Measurements from ENCODE around the gene REEP3. TPM values are rescaled to one million over a fixed set of nuclear protein-coding genes. Genes with fewer than 3 reads are reported as not detected.
"Not testable (repeated sequence)": the region's sequence is repeated elsewhere in the genome, so short reads cannot be mapped to it uniquely, and the experiment has no call there.

Gene REEP3
- total RNA-seq, 4 donors from 2014 or later: 23.9 to 50.1 (median 36.7) TPM

DNA sequence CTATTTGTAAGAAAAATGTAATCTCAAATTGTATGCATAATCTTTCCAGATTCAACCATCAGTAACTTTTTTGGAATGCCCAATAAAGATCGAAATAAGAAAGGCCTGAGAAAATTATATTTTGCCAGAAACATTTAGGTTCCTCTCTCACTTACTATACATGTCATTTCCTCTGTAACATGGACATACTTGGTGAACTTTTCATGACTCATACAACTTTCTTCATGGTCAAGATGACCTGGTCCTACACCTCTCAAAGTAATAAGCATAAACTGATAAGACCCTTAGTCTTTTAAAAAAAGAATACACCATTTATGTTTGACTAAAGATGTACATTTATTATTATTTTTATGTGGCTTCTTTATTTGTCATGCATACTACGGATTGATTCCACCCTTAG lies 125.3 kb downstream of the REEP3 start:
- 87 to 92% methylated on average over 2 of the region's 2 CpGs for WGBS, 2 donors (ENCODE audit: low coverage in 1 of 2)
- H3K27me3 ChIP-seq: no peaks in the 10 kb centered on the region
- H3K4me3 ChIP-seq: no peak overlapping the region
- no peaks in the 10 kb centered on the region for H3K9me3 ChIP-seq
- DNase-seq: no peak
- in situ Hi-C loops (cut with MboI; ENCODE audit: low pct_ligation_motif_present in 1 of 4, low pct_unique_long_range_greater_than_20kb in 1 of 4, low sequenced_read_pairs in 3 of 4): loop anchor here in 1 of 4 donors (25.0 kb wide), 1 partner anchor 434 kb away; no protein-coding TSS in a partner anchor
- TF ChIP-seq, protein P1, sequence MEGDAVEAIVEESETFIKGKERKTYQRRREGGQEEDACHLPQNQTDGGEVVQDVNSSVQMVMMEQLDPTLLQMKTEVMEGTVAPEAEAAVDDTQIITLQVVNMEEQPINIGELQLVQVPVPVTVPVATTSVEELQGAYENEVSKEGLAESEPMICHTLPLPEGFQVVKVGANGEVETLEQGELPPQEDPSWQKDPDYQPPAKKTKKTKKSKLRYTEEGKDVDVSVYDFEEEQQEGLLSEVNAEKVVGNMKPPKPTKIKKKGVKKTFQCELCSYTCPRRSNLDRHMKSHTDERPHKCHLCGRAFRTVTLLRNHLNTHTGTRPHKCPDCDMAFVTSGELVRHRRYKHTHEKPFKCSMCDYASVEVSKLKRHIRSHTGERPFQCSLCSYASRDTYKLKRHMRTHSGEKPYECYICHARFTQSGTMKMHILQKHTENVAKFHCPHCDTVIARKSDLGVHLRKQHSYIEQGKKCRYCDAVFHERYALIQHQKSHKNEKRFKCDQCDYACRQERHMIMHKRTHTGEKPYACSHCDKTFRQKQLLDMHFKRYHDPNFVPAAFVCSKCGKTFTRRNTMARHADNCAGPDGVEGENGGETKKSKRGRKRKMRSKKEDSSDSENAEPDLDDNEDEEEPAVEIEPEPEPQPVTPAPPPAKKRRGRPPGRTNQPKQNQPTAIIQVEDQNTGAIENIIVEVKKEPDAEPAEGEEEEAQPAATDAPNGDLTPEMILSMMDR (IDR thresholded peaks at IDR 0.05): no peak
- TF ChIP-seq POLR2AphosphoS5 (IDR thresholded peaks at IDR 0.05) (no peak), EP300 (IDR thresholded peaks at IDR 0.05; ENCODE audit: low read depth) (no peak), POLR2A (IDR thresholded peaks at IDR 0.05) (no peak)
- peaks cover 0 to 7% (median 1%) of the 10 kb centered on the region in 4 donors for H3K4me1 ChIP-seq
- intact Hi-C loops (cut with DNase I; ENCODE audit: low total_unique reads): no loop called here
- no peak overlapping the region for H3K27ac ChIP-seq
- H3K36me3 ChIP-seq: no peaks in the 10 kb centered on the region

DNA sequence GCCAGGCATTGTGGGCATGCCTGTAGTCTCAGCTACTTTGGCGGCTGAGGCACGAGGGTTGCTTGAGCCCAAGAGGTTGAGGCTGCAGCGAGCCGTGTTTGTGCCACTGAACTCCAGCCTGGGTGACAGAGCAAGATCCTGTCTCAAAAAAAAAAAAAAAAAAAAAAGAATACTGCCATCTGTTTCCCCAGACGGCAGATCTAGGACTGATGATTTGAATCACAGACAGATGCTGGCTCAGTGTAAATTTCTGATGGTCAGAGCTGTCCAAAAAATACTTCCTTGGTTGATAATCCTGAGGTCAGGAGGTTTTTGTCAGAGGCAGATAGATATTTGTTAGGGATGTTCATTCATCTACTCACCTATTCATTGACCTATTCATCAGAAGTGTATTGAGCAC lies 130.7 kb downstream of the REEP3 start:
- Histone ChIP-seq H3K27ac (no peak overlapping the region), H3K36me3 (no peaks in the 10 kb centered on the region), H3K4me3 (no peak overlapping the region), H3K4me1 (no peaks in the 10 kb centered on the region), H3K27me3 (no peaks in the 10 kb centered on the region), H3K9me3 (no peaks in the 10 kb centered on the region)
- DNase-seq: no peak
- no peak for TF ChIP-seq POLR2A (IDR thresholded peaks at IDR 0.05)
- no peak for TF ChIP-seq POLR2AphosphoS5 (IDR thresholded peaks at IDR 0.05)
- TF ChIP-seq, protein P1 (IDR thresholded peaks at IDR 0.05): no peak
- TF ChIP-seq EP300 (IDR thresholded peaks at IDR 0.05; ENCODE audit: low read depth): no peak
- in situ Hi-C loops (cut with MboI; ENCODE audit: low pct_ligation_motif_present in 1 of 4, low pct_unique_long_range_greater_than_20kb in 1 of 4, low sequenced_read_pairs in 3 of 4): no loop called here
- WGBS, 2 donors (ENCODE audit: low coverage in 1 of 2): 74% methylated on average over 5 of the region's 5 CpGs; no CpG with 5 or more reads in 1 of the 2 donors
- intact Hi-C loops (cut with DNase I; ENCODE audit: low total_unique reads): no loop called here

DNA sequence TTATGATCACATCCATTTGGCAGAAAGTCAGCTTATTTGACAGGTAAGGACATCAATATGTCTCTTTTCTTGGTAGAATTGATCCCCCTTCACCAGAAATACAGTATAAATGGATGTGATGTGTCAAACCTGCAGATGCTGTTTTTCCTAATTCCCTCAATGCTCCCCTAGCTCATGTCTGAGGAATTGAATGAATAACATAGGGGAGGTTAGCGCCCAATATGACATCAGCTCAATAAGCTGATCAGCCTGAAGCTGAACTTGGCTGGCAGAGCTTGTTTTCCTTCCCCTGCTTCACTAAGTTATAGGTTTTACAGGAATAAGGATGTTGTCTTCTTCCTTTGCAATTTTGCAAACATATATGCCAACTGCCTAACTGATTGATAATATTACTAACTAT lies 132.5 kb downstream of the REEP3 start:
- in situ Hi-C loops (cut with MboI; ENCODE audit: low pct_ligation_motif_present in 1 of 4, low pct_unique_long_range_greater_than_20kb in 1 of 4, low sequenced_read_pairs in 3 of 4): no loop called here
- WGBS, 2 donors (ENCODE audit: low coverage in 1 of 2): 84% methylated on average over 1 of the region's 1 CpG; no CpG with 5 or more reads in 1 of the 2 donors
- Histone ChIP-seq H3K9me3 (no peaks in the 10 kb centered on the region), H3K4me1 (no peaks in the 10 kb centered on the region), H3K27me3 (no peaks in the 10 kb centered on the region), H3K27ac (no peak overlapping the region), H3K36me3 (no peaks in the 10 kb centered on the region), H3K4me3 (no peak overlapping the region)
- intact Hi-C loops (cut with DNase I; ENCODE audit: low total_unique reads): no loop called here
- no peak for TF ChIP-seq EP300 (IDR thresholded peaks at IDR 0.05; ENCODE audit: low read depth)
- TF ChIP-seq POLR2A (IDR thresholded peaks at IDR 0.05): no peak
- TF ChIP-seq POLR2AphosphoS5 (IDR thresholded peaks at IDR 0.05): no peak
- TF ChIP-seq, protein P1 (IDR thresholded peaks at IDR 0.05): no peak
- DNase-seq: no peak

DNA sequence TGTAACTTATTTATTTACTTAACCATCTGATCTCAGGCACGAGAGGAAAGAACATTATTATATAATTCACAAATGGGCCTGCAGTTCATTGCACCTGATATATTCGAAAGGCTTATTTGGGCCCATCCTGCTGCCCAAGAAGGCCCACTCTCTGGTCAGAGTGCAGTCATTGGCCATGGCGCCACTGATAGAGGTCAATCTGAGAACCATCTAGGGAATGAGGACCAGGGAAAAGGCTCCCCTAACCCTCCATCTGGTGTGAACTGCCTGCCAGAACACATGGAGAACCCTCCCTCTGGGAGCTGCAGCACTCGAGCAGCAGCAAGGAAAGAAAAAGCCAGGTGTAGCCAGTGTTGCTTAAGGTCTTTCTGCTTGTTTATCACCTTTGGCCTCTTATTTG lies 136.6 kb downstream of the REEP3 start:
- DNase-seq: no peak
- Histone ChIP-seq H3K27me3 (no peaks in the 10 kb centered on the region), H3K4me1 (no peaks in the 10 kb centered on the region), H3K4me3 (no peak overlapping the region), H3K9me3 (no peaks in the 10 kb centered on the region), H3K27ac (no peak overlapping the region), H3K36me3 (no peaks in the 10 kb centered on the region)
- in situ Hi-C loops (cut with MboI; ENCODE audit: low pct_ligation_motif_present in 1 of 4, low pct_unique_long_range_greater_than_20kb in 1 of 4, low sequenced_read_pairs in 3 of 4): no loop called here
- intact Hi-C loops (cut with DNase I; ENCODE audit: low total_unique reads): no loop called here
- WGBS, 2 donors (ENCODE audit: low coverage in 1 of 2): 41% methylated on average over 4 of the region's 4 CpGs; no CpG with 5 or more reads in 1 of the 2 donors
- TF ChIP-seq, protein P1 (IDR thresholded peaks at IDR 0.05): no peak
- TF ChIP-seq EP300 (IDR thresholded peaks at IDR 0.05; ENCODE audit: low read depth) (no peak), POLR2A (IDR thresholded peaks at IDR 0.05) (no peak), POLR2AphosphoS5 (IDR thresholded peaks at IDR 0.05) (no peak)

DNA sequence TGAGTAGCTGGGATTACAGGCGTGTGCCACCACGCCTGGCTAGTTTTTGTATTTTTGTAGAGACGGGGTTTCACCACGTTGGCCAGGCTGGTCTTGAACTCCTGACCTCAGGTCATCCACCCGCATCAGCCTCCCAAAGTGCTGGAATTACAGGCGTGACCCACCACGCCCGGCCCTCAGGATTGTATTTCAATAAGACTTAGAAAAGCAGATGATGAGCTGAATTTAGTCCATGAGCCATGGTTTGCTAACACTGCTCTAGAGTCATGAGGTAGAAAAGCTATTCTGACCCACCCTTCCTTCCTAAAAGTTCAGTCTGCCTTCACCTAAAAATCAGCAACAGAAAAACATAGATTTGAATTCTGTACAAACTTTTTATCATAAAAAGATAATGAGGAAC lies 139.7 kb downstream of the REEP3 start:
- H3K4me3 ChIP-seq; H3K9me3 ChIP-seq; intact Hi-C loops (cut with DNase I; ENCODE audit: low total_unique reads); in situ Hi-C loops (cut with MboI; ENCODE audit: low pct_ligation_motif_present in 1 of 4, low pct_unique_long_range_greater_than_20kb in 1 of 4, low sequenced_read_pairs in 3 of 4); H3K27me3 ChIP-seq; H3K4me1 ChIP-seq; H3K36me3 ChIP-seq; DNase-seq; H3K27ac ChIP-seq: not testable (repeated sequence)
- WGBS, 2 donors (ENCODE audit: low coverage in 1 of 2): 78 to 83% methylated on average over 6 to 8 of the region's 8 CpGs

Measured in transverse colon (tissue), 4 donors.